ENCODE measurements around the gene MAD1L1. TPM values are rescaled to one million over a fixed set of nuclear protein-coding genes. Genes with fewer than 3 reads are reported as not detected.
A peak's percentile ranks its signal among the peaks of the same experiment; 100 is the strongest.

Gene MAD1L1
- total and polyA plus RNA-seq, 4 donors, result 29.3 to 44.1 (median 35.8) TPM

GRCh38 chr7:2148814-2149213 is 83.9 kb downstream of the MAD1L1 start:
- Histone ChIP-seq H3K4me3 (ENCODE audit: low read depth, low read length) (no peak overlapping the region), H3K9me3 (ENCODE audit: control insufficient read depth, insufficient read depth, low read length) (no peaks in the 10 kb centered on the region), H3K36me3 (ENCODE audit: control insufficient read depth, insufficient read depth, low read length) (peaks cover 67% of the 10 kb centered on the region), H3K4me1 (ENCODE audit: control insufficient read depth, insufficient read depth, low read length) (peaks cover 21% of the 10 kb centered on the region), H3K27me3 (ENCODE audit: control insufficient read depth, insufficient read depth, low read length) (no peaks in the 10 kb centered on the region), H3K27ac (ENCODE audit: low read depth, low read length) (no peak overlapping the region)
- 98% methylated on average over 7 of the region's 7 CpGs for WGBS (ENCODE audit: insufficient coverage)
- no peak for DNase-seq (ENCODE audit: low read depth in 4 of 6, low spot score in 6 of 6)

GRCh38 chr7:2148189-2148588 is 84.6 kb downstream of the MAD1L1 start:
- H3K27me3 ChIP-seq (ENCODE audit: control insufficient read depth, insufficient read depth, low read length), result no peaks in the 10 kb centered on the region
- WGBS (ENCODE audit: insufficient coverage), result 81% methylated on average over 10 of the region's 11 CpGs
- no peak for DNase-seq (ENCODE audit: low read depth in 4 of 6, low spot score in 6 of 6)
- H3K4me1 ChIP-seq (ENCODE audit: control insufficient read depth, insufficient read depth, low read length), result peaks cover 25% of the 10 kb centered on the region
- H3K9me3 ChIP-seq (ENCODE audit: control insufficient read depth, insufficient read depth, low read length), result no peaks in the 10 kb centered on the region
- peaks cover 74% of the 10 kb centered on the region for H3K36me3 ChIP-seq (ENCODE audit: control insufficient read depth, insufficient read depth, low read length)
- no peak overlapping the region for H3K4me3 ChIP-seq (ENCODE audit: low read depth, low read length)
- H3K27ac ChIP-seq (ENCODE audit: low read depth, low read length), result no peak overlapping the region

- DNase-seq (ENCODE audit: low read depth in 4 of 6, low spot score in 6 of 6), result no peak
- Histone ChIP-seq H3K4me1 (ENCODE audit: control insufficient read depth, insufficient read depth, low read length) (peaks cover 34% of the 10 kb centered on the region), H3K36me3 (ENCODE audit: control insufficient read depth, insufficient read depth, low read length) (peaks cover 80% of the 10 kb centered on the region), H3K4me3 (ENCODE audit: low read depth, low read length) (no peak overlapping the region), H3K27me3 (ENCODE audit: control insufficient read depth, insufficient read depth, low read length) (no peaks in the 10 kb centered on the region), H3K27ac (ENCODE audit: low read depth, low read length) (no peak overlapping the region), H3K9me3 (ENCODE audit: control insufficient read depth, insufficient read depth, low read length) (no peaks in the 10 kb centered on the region)
- WGBS (ENCODE audit: insufficient coverage), result 90% methylated on average over 35 of the region's 35 CpGs
These were observed 85.9 kb downstream of the MAD1L1 start for GRCh38 chr7:2146676-2147472.

DNA sequence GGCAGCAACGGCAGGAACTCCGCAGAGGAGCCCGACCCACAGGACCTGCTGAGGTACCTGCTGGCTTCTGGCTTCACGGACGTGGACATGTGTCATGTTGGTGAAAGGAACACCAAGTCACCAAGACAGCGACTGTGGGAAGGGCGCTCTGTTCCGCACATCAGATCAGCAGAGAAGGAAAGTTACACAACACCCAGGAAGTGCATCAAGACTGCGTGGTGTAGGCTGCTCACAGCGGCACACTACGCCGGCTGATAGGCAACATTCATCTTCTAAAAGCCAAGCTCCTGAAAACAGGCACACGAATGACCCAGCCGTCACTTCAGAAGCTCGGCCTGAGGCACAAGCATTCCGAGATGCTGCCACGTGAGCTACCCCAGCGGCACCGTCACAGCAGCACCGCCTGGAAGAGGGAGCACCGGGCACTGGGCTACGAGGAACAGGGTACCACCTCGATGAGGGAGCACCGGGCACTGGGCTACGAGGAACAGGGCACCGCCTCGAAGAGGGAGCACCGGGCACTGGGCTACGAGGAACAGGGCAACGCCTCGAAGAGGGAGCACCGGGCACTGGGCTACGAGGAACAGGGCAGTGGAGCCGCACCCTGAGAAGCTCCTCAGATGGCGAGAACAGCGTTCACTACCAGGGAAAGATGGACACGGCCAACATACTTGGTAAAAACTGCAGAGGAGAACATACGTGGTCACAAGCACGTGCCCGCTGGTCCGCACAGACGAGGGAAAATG is 86.7 kb downstream of the MAD1L1 start:
- WGBS (ENCODE audit: insufficient coverage), result 95% methylated on average over 42 of the region's 42 CpGs
- H3K36me3 ChIP-seq (ENCODE audit: control insufficient read depth, insufficient read depth, low read length), result peaks cover 88% of the 10 kb centered on the region
- H3K4me1 ChIP-seq (ENCODE audit: control insufficient read depth, insufficient read depth, low read length), result peaks cover 34% of the 10 kb centered on the region
- DNase-seq (ENCODE audit: low read depth in 4 of 6, low spot score in 6 of 6), result no peak
- H3K27me3 ChIP-seq (ENCODE audit: control insufficient read depth, insufficient read depth, low read length), result no peaks in the 10 kb centered on the region
- H3K27ac ChIP-seq (ENCODE audit: low read depth, low read length), result no peak overlapping the region
- no peaks in the 10 kb centered on the region for H3K9me3 ChIP-seq (ENCODE audit: control insufficient read depth, insufficient read depth, low read length)
- H3K4me3 ChIP-seq (ENCODE audit: low read depth, low read length), result no peak overlapping the region

DNA sequence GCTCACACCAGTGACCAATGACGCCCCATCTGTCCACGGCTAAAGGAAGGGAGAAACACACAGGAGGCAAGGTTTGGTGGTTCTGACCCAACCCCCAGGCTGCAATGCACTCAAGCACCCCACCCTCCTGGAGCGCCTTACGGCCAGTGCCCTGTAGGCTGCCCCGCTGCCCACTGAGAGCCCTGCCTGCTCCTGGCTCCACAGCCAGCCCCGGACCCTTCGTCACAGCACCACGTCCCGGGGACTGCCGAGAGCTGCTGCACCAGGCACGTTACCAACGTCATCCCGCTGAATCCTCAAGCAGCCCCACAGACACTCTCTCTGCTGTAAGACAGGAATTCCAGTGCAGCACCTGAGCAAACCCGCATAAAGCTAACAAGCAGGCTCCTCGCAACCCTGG is 87.8 kb downstream of the MAD1L1 start:
- no peak for DNase-seq (ENCODE audit: low read depth in 4 of 6, low spot score in 6 of 6)
- Histone ChIP-seq H3K4me1 (ENCODE audit: control insufficient read depth, insufficient read depth, low read length) (peaks cover 41% of the 10 kb centered on the region), H3K36me3 (ENCODE audit: control insufficient read depth, insufficient read depth, low read length) (peaks cover 88% of the 10 kb centered on the region)

DNA sequence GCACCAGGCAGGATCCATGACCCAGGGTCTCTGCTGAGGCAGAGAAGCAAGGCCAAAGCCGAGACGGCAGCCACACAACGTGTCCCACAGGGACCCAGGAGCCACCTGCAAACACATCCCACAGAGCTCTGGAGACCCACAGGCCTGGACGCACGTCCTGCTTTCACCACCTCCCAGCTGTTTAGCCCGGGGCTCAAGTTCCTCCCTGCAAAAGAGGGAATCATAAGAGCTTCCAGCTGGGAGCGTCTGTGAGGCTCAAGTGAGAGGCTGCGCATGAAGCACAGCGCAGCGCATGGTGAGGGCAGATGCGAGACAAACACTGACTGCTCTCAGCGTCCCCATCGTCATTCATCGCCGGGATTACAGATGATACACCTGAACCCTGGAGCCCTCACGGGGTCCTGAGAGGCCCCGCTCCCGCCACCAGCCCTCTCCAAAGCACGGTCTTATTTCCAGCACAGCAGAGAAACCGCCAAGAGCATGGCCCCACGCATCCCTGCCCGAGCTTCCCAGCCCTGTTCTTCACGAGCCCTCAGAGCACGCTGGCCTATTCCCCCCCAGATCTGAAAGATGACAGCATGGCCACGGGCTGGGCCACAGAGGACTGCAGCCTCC is 88.7 kb downstream of the MAD1L1 start:
- H3K27me3 ChIP-seq (ENCODE audit: control insufficient read depth, insufficient read depth, low read length), result no peaks in the 10 kb centered on the region
- DNase-seq (ENCODE audit: low read depth in 4 of 6, low spot score in 6 of 6), result peak in 1 of 6 donors; percentile 49
- H3K36me3 ChIP-seq (ENCODE audit: control insufficient read depth, insufficient read depth, low read length), result peaks cover 91% of the 10 kb centered on the region
- no peak overlapping the region for H3K27ac ChIP-seq (ENCODE audit: low read depth, low read length)
- H3K9me3 ChIP-seq (ENCODE audit: control insufficient read depth, insufficient read depth, low read length), result no peaks in the 10 kb centered on the region
- H3K4me3 ChIP-seq (ENCODE audit: low read depth, low read length), result no peak overlapping the region
- H3K4me1 ChIP-seq (ENCODE audit: control insufficient read depth, insufficient read depth, low read length), result peaks cover 50% of the 10 kb centered on the region
- WGBS (ENCODE audit: insufficient coverage), result 78% methylated on average over 22 of the region's 25 CpGs

More for the DNA sequence above, 87.8 kb downstream of the MAD1L1 start:
- no peaks in the 10 kb centered on the region for H3K27me3 ChIP-seq (ENCODE audit: control insufficient read depth, insufficient read depth, low read length)
- 92% methylated on average over 15 of the region's 15 CpGs for WGBS (ENCODE audit: insufficient coverage)
- no peak overlapping the region for H3K4me3 ChIP-seq (ENCODE audit: low read depth, low read length)
- no peak overlapping the region for H3K27ac ChIP-seq (ENCODE audit: low read depth, low read length)
- no peaks in the 10 kb centered on the region for H3K9me3 ChIP-seq (ENCODE audit: control insufficient read depth, insufficient read depth, low read length)

DNA sequence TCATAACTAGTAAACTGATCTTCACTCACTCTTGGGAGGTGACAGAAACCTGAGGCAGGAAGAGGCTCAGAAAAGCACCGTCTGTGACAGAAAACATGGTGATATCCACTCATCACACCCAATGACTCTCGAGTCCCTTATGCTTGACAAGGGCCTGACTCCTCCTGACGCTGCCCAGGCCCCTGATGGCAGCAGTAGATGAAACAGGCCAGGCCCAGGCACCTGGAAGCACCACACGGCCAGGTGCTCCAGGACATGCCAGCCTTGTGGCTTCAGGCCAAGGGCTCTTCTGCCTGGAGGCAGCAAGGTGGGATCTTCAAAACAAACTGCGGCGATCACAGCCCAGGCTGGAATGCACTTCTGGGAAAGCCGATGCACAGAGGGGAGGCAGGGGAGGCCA is 89.3 kb downstream of the MAD1L1 start:
- H3K9me3 ChIP-seq (ENCODE audit: control insufficient read depth, insufficient read depth, low read length), result no peaks in the 10 kb centered on the region
- no peak overlapping the region for H3K27ac ChIP-seq (ENCODE audit: low read depth, low read length)
- H3K4me1 ChIP-seq (ENCODE audit: control insufficient read depth, insufficient read depth, low read length), result peaks cover 56% of the 10 kb centered on the region
- no peak overlapping the region for H3K4me3 ChIP-seq (ENCODE audit: low read depth, low read length)
- WGBS (ENCODE audit: insufficient coverage), result 88% methylated on average over 7 of the region's 7 CpGs
- DNase-seq (ENCODE audit: low read depth in 4 of 6, low spot score in 6 of 6), result no peak
- H3K36me3 ChIP-seq (ENCODE audit: control insufficient read depth, insufficient read depth, low read length), result peaks cover 89% of the 10 kb centered on the region
- no peaks in the 10 kb centered on the region for H3K27me3 ChIP-seq (ENCODE audit: control insufficient read depth, insufficient read depth, low read length)

DNA sequence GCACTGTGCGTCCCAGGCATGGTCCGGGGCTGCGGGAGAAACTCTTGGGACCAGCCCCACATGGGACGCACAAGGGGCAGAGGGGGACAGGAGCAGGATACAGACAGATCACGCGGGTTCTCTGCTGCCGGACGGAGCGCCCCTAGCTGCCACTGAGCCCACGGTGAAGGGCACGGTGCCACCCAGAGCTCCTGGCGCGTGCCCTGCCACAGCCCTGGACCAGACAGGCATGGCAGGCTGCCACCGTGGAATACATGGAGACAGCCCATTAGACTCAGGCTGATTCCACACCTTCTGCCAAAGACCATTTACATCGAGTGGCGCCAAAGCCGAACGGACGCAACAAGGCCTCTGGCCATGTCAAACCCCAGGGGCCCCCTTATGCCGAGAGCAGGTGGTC is 90.4 kb downstream of the MAD1L1 start:
- Histone ChIP-seq H3K27ac (ENCODE audit: low read depth, low read length) (no peak overlapping the region), H3K4me1 (ENCODE audit: control insufficient read depth, insufficient read depth, low read length) (peaks cover 64% of the 10 kb centered on the region), H3K4me3 (ENCODE audit: low read depth, low read length) (no peak overlapping the region), H3K36me3 (ENCODE audit: control insufficient read depth, insufficient read depth, low read length) (peaks cover 90% of the 10 kb centered on the region), H3K9me3 (ENCODE audit: control insufficient read depth, insufficient read depth, low read length) (no peaks in the 10 kb centered on the region), H3K27me3 (ENCODE audit: control insufficient read depth, insufficient read depth, low read length) (no peaks in the 10 kb centered on the region)
- peak in 2 of 6 donors; percentile 24 to 53 for DNase-seq (ENCODE audit: low read depth in 4 of 6, low spot score in 6 of 6)
- WGBS (ENCODE audit: insufficient coverage), result 72% methylated on average over 20 of the region's 20 CpGs

DNA sequence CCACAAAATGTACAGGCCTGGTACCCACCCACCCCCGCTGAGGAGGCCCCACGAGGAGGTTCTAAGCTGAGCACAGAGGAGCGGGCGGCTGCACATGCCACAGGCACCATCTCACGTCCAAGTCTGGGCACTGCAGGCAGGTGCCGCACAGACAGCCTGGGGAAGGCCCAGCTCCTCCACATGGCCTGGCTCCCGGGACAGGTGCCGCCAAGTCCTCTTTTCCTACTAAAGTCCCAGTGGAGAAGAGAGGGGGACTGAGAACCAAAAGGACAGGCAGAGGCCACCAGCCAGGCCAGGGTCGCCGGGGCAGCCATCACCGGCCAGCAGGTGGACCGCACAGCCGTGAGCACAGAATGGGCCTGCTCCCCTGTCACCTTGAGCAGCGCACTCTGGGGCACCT is 91.1 kb downstream of the MAD1L1 start:
- Histone ChIP-seq H3K4me1 (ENCODE audit: control insufficient read depth, insufficient read depth, low read length) (peaks cover 64% of the 10 kb centered on the region), H3K27ac (ENCODE audit: low read depth, low read length) (no peak overlapping the region)
- peak in 2 of 6 donors; percentile 71 to 79 for DNase-seq (ENCODE audit: low read depth in 4 of 6, low spot score in 6 of 6)

More for the DNA sequence above, 91.1 kb downstream of the MAD1L1 start:
- Histone ChIP-seq H3K4me3 (ENCODE audit: low read depth, low read length) (no peak overlapping the region), H3K9me3 (ENCODE audit: control insufficient read depth, insufficient read depth, low read length) (no peaks in the 10 kb centered on the region), H3K27me3 (ENCODE audit: control insufficient read depth, insufficient read depth, low read length) (no peaks in the 10 kb centered on the region), H3K36me3 (ENCODE audit: control insufficient read depth, insufficient read depth, low read length) (peaks cover 88% of the 10 kb centered on the region)
- 70% methylated on average over 11 of the region's 14 CpGs for WGBS (ENCODE audit: insufficient coverage)

Data from spinal cord (tissue), 10 donors.